Activated B cell treated with CpG ODN at 0.5 μM for 24 hours (primary cell): ENCODE data around the gene GRAMD1A. TPM values are rescaled to one million over a fixed set of nuclear protein-coding genes. Genes with fewer than 3 reads are reported as not detected.
"Not testable (repeated sequence)": the region's sequence is repeated elsewhere in the genome, so short reads cannot be mapped to it uniquely, and the experiment has no call there.

Experiments
- ATAC-seq: fragments of 200-7000 bp; cut with Tn5 transposase; one replicate; pipeline ENCODE4 v1.10.0; 2021; ENCODE audit warnings: low read depth, mild to moderate bottlenecking, moderate library complexity
- CTCF ChIA-PET: fragments of 350-600 bp; sonication (Branson Sonifier 250); formaldehyde crosslinking; loops from one replicate; lab custom pipeline; 2021; ENCODE audit warnings: antibody characterized with exemption; lab: Charles Lee
- POLR2A ChIA-PET: fragments of 350-600 bp; sonication (Branson Sonifier 250); formaldehyde crosslinking; loops from one replicate; lab custom pipeline; 2021; ENCODE audit warnings: antibody characterized with exemption; lab: Charles Lee
- DNase-seq: peaks from one replicate; pipeline ENCODE4 v3.0.0; 2022
- H3K27ac Mint-ChIP-seq: one replicate; pipeline ENCODE4 v1.8.0; 2020; ENCODE audit warnings: mixed read lengths
- H3K27me3 Mint-ChIP-seq: one replicate; pipeline ENCODE4 v1.8.0; 2021; ENCODE audit warnings: mixed read lengths
- H3K36me3 Mint-ChIP-seq: one replicate; pipeline ENCODE4 v1.8.0; 2021; ENCODE audit warnings: low read depth, mixed read lengths
- H3K4me1 Mint-ChIP-seq: one replicate; pipeline ENCODE4 v1.8.0; 2021; ENCODE audit warnings: mixed read lengths
- H3K4me3 Mint-ChIP-seq: one replicate; pipeline ENCODE4 v1.8.0; 2020; ENCODE audit warnings: mild to moderate bottlenecking, mixed read lengths
- H3K9me3 Mint-ChIP-seq: one replicate; pipeline ENCODE4 v1.8.0; 2020; ENCODE audit warnings: mixed read lengths
- intact Hi-C: fragments of 100-400 bp; cut with micrococcal nuclease; formaldehyde crosslinking; loops from one replicate; pipeline ENCODE4 v1.15.1; 2024
- total RNA-seq: library from RNA; stranded (reverse); gene quantifications from 2 replicates; pipeline ENCODE4 v1.2.3, GENCODE V29; 2022
- TF ChIP-seq, protein P1 (sequence below): fragments of 200-600 bp; IDR thresholded peaks from one replicate; pipeline ENCODE4 v1.8.0; 2022; ENCODE audit warnings: antibody characterized with exemption, mild to moderate bottlenecking

GRAMD1A gene
- total RNA-seq, 1 donor from 2014 or later, result 52.9 TPM

DNA sequence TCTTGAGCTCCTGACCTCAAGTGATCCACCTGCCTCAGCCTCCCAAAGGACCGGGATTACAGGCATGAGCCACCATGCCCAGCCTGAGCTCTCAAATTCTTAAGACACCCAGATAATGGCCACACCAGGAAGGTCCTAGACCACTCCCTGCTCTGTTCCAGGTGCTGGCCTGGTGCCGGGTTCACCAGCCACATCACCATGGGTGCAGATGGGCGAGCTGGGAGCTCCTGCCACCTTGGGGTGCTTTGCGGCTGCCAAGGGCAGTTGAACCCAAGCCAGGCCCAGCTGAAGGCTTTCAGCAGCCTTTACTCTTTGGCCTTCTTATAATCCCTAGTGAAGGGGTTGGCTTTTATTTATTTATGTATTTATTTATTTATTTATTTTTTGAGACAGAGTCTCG lies 46.3 kb downstream of the GRAMD1A start:
- POLR2A ChIA-PET, result interaction anchor here (0.6 kb wide), 1 partner anchor 48 kb away, joined by 3 read pairs; no protein-coding TSS in a partner anchor
- peaks cover 19% of the 10 kb centered on the region for H3K4me1 Mint-ChIP-seq
- no peak overlapping the region for H3K27ac Mint-ChIP-seq
- no peak overlapping the region for H3K4me3 Mint-ChIP-seq
- peaks cover 3% of the 10 kb centered on the region for H3K27me3 Mint-ChIP-seq
- intact Hi-C loops, result no loop called here
- ATAC-seq (no peak), DNase-seq (no peak)
- H3K36me3 Mint-ChIP-seq, result no peaks in the 10 kb centered on the region
- CTCF ChIA-PET, result interaction anchor here (0.7 to 2.4 kb wide), 4 partner anchors 8 to 45 kb away, joined by 3 to 6 read pairs (median 4); no protein-coding TSS in a partner anchor
- no peaks in the 10 kb centered on the region for H3K9me3 Mint-ChIP-seq
- TF ChIP-seq, protein P1, sequence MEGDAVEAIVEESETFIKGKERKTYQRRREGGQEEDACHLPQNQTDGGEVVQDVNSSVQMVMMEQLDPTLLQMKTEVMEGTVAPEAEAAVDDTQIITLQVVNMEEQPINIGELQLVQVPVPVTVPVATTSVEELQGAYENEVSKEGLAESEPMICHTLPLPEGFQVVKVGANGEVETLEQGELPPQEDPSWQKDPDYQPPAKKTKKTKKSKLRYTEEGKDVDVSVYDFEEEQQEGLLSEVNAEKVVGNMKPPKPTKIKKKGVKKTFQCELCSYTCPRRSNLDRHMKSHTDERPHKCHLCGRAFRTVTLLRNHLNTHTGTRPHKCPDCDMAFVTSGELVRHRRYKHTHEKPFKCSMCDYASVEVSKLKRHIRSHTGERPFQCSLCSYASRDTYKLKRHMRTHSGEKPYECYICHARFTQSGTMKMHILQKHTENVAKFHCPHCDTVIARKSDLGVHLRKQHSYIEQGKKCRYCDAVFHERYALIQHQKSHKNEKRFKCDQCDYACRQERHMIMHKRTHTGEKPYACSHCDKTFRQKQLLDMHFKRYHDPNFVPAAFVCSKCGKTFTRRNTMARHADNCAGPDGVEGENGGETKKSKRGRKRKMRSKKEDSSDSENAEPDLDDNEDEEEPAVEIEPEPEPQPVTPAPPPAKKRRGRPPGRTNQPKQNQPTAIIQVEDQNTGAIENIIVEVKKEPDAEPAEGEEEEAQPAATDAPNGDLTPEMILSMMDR, result no peak

DNA sequence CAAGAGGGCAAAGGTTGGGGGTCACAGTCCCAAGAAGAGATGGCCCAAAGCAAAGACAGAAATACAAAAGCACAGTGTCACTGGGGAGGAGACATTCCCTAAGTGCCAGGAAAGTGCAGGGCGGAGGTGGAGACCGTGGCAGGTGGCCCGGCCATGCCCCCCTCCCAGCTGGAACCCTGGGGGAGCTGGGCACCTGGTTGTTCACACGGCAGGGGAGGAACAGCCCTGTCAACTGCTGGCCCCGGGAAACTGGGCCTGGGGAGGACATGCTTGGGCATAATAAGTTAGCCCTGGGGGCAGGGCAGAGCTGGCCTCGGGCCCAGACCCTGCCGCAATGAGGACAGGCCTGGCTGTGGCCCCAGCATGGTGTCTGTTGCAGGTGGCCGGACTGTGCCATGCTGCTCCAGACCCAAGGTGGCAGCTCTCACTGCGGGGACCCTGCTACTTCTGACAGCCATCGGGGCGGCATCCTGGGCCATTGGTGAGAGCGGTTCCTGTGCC lies 48.8 kb downstream of the GRAMD1A start:
- intact Hi-C loops, result no loop called here
- ATAC-seq, result no peak
- Mint-ChIP-seq H3K4me1 (peaks cover 14% of the 10 kb centered on the region), H3K9me3 (no peaks in the 10 kb centered on the region), H3K27me3 (peaks cover 3% of the 10 kb centered on the region), H3K36me3 (no peaks in the 10 kb centered on the region), H3K4me3 (no peak overlapping the region), H3K27ac (no peak overlapping the region)
- CTCF ChIA-PET, result no interaction called here
- TF ChIP-seq, protein P1, result no peak
- DNase-seq, result no peak
- POLR2A ChIA-PET, result interaction anchor here (0.5 kb wide), 1 partner anchor 153 kb away, joined by 4 read pairs; no protein-coding TSS in a partner anchor

- Mint-ChIP-seq H3K4me1 (peaks cover 14% of the 10 kb centered on the region), H3K4me3 (no peak overlapping the region), H3K27me3 (peaks cover 3% of the 10 kb centered on the region), H3K9me3 (no peaks in the 10 kb centered on the region), H3K27ac (no peak overlapping the region), H3K36me3 (no peaks in the 10 kb centered on the region)
- intact Hi-C loops, result no loop called here
- ChIA-PET POLR2A (no interaction called here), CTCF (no interaction called here)
- no peak for DNase-seq
- no peak for ATAC-seq
- TF ChIP-seq, protein P1, result no peak
Measured at GRCh38 chr19:35049456-35049855, 49.3 kb downstream of the GRAMD1A start.

DNA sequence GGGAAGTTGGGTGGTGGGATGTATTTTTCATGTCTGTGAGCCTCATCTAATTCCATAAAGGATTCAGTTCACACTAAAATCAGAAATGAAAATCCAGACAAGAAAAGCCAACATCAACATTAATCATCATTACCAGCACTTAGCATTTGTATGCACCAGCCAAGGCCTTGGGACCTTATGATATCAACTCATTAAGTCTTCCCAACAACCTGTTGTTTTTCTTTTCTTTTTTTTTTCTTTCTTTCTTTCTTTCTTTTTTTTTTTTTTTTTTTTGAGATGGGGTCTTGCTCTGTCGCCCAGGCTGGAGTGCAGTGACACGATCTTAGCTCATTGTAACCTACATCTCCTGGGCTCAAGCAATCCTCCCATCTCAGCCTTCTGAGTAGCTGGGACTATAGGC lies 50.5 kb downstream of the GRAMD1A start:
- H3K4me1 Mint-ChIP-seq, intact Hi-C loops, CTCF ChIA-PET, H3K27ac Mint-ChIP-seq, H3K36me3 Mint-ChIP-seq, DNase-seq, H3K27me3 Mint-ChIP-seq, H3K9me3 Mint-ChIP-seq, ATAC-seq, H3K4me3 Mint-ChIP-seq, POLR2A ChIA-PET: not testable (repeated sequence)

DNA sequence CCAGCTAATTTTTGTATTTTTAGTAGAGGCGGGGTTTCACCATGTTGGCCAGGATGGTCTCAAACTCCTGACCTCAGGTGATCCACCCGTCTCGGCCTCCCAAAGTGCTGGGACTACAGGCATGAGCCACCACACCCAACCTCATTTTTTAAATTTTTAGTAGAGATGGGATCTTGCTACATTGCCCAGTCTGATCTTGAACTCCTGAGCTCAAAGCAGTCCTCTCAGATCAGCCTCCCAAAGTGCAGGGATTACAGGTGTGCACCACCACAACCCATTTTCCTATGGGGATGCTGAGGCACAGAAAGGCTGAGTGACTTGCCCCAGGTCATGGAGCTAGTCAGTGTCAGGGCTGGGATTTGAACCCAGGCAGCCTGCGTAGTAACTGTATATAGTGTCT lies 51.1 kb downstream of the GRAMD1A start:
- CTCF ChIA-PET, H3K27ac Mint-ChIP-seq: not testable (repeated sequence)

GRCh38 chr19:35051796-35052195 lies 51.7 kb downstream of the GRAMD1A start:
- TF ChIP-seq, protein P1, result no peak
- DNase-seq (no peak), ATAC-seq (no peak)
- Mint-ChIP-seq H3K9me3 (no peaks in the 10 kb centered on the region), H3K27me3 (peaks cover 7% of the 10 kb centered on the region), H3K36me3 (no peaks in the 10 kb centered on the region), H3K27ac (no peak overlapping the region), H3K4me1 (no peaks in the 10 kb centered on the region), H3K4me3 (no peak overlapping the region)
- ChIA-PET CTCF (no interaction called here), POLR2A (no interaction called here)
- intact Hi-C loops, result no loop called here

More for the DNA sequence above, 51.1 kb downstream of the GRAMD1A start:
- DNase-seq, H3K4me3 Mint-ChIP-seq, ATAC-seq, H3K4me1 Mint-ChIP-seq, H3K9me3 Mint-ChIP-seq, H3K27me3 Mint-ChIP-seq, intact Hi-C loops, POLR2A ChIA-PET, H3K36me3 Mint-ChIP-seq: not testable (repeated sequence)
